SIG-M5 treated with dmso at 0.1 percent for 504 hours (cell line): ENCODE data around the gene CMTM1.
"Not testable (repeated sequence)": the region's sequence is repeated elsewhere in the genome, so short reads cannot be mapped to it uniquely, and the experiment has no call there.

ENCODE experiments used
- DNase-seq: peaks from one replicate; lab custom pipeline; 2025; ENCODE audit not compliant: unreplicated experiment; lab: John Stamatoyannopoulos, UW

The CMTM1 gene

DNA sequence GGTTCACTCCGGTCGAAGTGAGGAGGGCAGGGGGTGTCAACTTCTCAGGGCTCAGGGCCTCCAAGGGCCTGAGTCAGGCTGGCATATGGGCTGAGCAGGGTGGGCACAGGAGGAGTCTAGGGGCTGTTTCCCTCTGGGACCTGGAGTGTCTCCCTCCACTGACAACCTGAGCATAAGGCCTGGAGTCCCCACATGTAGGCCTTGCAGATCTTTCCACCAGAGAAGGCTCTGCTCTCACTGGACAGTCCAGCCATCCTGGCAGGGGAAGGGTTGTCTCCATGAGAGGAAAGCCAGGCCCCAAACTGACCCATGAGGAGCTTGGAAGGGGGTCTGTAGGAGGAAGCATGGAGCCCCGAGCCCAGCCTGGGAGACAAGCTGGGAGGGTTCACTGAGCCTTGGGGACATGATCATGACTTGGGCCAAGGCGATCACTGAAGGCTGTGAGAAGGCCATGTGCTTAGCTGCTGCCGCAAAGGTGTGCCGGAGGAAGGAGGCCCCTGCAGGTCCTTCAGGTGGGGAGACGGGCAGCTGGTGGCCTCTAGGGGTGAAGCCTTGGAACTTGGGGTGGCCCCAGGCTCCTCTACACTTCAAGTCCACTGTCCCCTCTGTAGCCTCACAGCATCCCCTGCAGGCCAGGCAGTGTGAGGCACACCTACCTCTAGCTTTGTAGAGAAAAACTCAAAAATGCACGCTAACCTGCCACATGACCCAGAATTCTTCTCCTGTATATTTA lies 22.9 kb downstream of the CMTM1 start:
- DNase-seq: no peak

DNA sequence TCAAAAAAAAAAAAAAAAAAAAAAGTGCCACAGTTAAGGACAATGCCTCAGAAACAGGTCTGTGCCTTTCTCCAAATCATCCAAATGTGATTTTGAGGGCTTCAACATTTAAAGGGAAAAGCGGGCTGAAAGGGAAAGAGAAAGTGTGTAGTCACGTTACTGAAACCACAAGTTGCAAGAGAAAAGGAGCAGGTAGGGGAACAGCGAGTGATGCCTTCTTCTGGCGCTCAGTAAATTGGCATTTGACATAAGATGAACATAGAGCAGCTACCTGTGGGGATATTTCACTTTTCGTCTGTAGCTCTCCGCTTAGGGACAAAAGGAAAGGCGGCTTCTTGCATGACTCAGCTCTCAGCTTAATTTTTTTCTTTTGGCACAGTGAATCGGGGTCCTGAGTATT lies 24.1 kb downstream of the CMTM1 start:
- no peak for DNase-seq

DNA sequence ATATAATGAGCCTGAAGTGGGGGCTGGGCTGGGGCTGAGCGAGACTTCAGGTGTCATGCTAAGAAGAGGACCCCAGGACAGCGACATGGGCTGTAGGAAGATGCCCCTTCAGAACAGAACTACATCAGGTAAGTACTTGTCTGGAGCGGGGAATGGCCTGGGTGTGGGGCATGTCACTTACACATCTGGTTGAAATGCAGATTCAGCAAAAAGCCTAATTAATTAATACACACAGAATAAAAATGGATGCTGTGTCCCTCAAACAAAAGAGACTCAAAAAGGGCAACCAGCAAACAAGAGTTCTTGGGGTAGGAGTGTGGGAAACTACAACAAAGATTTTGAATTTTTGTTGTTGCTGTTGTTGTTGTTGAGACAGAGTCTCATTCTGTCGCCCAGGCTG lies 24.8 kb downstream of the CMTM1 start:
- no peak for DNase-seq

DNA sequence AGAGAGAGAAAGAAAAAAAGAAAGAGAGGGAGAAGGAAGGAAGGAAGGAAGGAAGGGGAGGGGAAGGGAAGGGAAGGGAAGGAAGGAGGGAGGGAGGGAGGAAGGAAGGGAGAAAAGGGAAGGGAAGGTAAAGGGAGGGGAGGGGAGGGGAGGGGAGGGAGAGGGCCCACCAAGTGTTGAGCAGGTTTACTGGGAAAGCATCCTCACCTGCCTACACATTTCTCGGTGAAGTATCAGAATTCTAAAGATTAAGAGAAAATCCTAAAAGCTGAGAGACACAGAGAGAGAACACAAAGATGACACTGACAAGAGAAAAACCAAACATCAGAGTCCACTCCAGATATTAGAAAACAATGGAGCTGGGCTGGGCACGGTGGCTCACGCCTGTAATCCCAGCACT lies 26.0 kb downstream of the CMTM1 start:
- no peak for DNase-seq

DNA sequence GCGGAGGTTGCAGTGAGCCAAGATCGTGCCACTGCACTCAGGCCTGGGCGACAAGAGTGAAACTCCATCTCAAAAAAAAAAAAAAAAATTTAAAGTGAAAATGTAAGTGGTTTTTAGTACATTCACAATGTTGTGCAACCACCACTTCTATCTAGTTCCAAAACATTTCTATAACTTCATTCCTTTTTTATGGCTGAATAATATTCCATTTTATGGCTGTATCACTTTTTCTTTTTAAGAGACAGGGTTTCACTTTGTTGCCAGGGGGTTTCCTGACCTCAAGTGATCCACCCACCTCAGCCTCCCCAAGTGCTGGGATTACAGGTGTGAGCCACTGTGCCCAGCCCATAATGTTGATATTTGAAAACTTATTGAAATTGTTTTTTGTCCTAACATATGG lies 26.6 kb downstream of the CMTM1 start:
- no peak for DNase-seq

DNA sequence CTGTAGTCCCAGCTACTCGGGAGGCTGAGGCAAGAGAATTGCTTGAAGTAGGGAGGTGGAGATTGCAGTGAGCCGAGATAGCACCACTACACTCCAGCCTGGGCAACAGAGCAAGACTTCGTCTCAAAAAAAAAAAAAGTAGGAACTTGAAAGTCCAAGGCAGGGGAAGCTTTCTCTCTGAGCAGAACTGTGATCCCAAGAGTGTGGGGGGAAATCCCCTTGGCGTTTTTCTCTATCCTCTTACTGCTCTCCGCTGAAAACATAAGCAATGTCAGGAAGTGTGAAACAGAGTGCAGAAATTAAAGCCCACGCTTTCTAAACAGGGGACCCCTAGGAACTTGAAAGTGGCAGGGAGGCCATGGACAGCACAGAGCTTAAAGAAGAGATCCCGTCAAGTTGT lies 28.5 kb downstream of the CMTM1 start:
- no peak for DNase-seq

DNA sequence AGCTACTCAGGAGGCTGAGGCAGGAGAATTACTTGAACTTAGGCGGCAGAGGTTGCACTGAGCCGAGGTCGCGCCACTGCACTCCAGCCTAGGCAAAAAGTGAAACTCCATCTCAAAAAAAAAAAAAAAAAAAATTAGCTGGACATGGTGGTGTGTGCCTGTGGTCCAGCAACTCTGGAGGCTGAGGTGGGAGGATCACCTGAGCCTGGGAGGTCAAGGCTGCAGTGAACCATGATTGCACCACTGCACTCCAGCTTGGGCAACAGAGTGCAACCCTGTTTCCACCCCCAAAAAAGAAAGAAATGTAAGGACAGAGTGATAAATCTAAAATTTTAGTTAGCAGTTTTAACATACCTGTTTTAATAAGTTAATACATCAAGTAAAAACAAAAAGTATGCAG lies 30.3 kb downstream of the CMTM1 start:
- DNase-seq: not testable (repeated sequence)

DNA sequence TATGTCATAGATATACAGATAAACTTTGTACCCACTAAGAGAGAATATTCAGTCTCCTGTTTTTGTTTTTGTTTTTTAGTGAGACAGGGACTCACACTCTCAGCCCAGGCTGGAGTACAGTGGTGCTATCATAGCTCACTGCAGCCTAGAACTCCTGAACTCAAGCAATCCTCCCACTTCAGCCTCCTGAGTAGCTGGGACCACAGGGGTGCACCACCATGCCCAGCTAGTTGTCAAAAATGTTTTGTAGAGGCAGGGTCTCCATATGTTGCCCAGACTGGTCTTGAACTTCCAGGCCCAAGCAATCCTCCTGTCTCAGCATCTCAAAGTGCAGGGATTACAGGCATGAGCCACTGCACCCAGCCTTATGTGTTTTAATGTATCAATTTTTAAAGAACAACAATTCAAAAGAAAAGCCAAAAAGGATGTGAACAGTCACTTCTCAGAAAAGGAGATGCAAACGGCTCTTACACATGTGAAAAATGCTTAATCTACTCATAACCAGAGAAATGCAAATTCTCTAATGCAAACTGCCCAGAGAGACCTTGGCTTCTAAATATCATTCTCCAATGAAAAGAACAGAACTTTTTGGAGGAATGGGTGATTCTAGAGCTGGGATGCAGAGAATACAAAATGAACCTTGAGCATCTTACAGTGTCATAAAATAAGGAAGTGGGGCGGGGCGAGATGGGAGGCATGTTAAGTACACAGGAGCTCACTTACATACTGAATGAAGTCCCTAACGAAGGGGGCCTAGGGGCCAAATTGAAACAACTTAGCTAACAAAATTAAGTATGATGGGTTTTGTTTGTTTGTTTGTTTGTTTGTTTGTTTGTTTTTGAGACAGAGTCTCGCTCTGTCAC lies 31.0 kb downstream of the CMTM1 start:
- DNase-seq: no peak

DNA sequence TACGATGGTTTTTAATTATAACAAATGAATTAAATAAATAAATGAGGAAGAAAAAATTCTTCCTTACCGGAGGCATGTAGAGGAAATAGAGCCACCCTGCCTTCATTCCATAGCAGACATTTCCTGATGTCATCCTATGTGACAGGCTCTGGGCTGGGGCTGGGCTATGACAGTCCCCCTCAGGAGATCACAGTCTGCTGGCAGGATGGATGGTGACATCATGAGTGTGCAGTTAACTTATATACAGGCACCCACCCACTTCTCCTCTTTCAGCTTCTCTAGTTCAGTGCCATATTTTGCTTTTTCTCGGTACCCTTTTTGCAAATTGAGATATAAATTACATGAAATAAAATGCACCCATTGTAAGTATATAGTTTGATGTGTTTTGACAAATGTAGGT lies 31.9 kb downstream of the CMTM1 start:
- DNase-seq: no peak

DNA sequence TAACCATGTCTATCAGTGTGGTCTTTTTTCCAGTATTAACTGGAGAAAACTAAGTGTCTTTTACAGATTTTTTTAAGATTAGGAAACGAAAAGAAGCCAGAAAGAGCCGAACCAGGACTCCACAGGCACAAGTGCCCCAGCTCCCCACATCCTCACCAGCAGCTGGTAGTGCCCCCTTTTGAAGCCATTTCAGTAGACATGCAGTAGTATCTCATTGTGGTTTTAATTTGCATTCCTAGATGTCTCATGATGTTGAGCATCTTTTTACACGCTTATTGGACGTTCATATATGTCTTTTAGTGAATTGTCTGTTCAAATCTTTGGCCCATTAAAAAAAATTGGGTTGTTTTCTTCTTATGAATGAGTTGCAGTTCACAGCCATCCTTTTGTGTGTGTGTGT lies 33.5 kb downstream of the CMTM1 start:
- DNase-seq: no peak

DNA sequence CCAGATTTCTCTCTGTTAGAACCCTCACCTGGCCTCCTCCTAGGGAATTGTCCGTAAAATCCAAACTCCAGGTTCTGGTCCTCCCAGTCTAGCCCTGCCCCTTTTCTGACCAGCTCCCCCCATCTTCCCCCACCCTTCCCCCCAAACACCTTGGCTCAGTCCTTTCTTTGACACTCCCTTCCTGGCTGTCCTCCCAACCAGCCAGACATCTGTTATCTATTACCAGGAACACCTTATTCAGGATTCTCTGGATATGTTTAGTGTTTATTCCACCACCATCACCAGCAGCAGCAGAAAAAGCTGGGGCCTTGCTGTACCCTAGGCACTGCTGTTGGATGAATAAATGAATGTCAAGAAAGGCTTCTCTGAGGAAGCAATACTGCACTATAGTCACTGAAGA lies 34.2 kb downstream of the CMTM1 start:
- DNase-seq: no peak

DNA sequence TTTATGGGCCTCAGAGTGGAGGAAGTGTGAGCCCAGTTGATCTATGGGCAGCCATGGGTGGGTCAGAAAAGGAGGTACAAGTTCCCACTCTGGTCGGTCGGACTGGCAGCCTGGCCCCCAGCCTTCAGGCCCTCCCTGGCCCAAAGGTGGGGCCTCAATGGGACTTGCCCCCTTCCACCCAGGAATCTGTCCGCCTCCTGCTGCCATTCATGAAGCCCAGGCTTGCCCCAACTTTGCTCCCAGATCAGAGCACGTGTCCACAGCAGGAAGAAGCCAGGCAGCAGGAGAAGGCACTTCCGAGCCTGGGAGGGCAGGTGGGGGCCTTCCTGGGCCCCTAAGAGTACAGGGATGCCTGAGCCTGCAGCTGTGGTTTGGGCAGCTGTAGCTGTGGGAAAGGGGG lies 35.2 kb downstream of the CMTM1 start:
- DNase-seq: no peak

DNA sequence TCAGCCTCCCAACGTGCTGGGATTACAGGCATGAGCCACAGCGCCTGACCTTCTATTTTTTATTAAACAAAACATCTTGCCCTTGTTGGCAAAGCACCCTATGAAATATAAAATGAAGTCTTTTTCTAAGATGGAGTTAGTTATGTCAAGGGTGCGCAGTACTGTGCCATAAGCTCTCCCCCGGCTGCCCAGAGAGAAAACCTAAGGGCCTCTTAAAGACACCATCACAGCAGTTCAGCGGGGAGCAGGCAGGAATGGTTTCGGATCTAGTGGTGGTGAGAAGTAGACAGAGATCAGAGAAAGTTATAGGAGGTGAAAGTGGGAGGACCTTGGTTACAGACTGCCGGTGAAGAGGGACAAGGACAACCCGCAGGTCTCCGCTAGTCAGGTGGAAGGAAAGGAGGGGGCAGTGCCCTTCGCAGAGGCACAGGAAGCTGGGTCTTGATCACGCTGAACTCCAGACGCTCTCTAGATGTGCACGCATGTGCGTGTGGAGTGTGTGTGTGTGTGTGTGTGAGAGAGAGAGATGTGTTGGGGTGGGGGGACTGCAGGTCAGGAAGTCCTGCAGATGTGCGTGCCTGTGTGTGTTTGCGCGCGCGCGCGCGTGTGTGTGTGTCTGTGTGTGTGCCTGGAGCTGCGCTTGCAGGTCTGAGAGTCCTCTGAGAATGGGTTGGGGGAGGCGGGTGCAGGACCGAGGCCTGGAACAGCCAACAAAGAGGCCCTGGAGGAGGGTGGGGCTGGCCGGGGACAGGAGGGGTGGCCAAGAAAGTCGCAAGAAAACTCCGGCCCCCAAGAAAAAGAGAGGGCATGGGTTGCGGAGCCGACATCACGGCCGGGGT lies 37.5 kb downstream of the CMTM1 start:
- DNase-seq: peak; percentile 39

DNA sequence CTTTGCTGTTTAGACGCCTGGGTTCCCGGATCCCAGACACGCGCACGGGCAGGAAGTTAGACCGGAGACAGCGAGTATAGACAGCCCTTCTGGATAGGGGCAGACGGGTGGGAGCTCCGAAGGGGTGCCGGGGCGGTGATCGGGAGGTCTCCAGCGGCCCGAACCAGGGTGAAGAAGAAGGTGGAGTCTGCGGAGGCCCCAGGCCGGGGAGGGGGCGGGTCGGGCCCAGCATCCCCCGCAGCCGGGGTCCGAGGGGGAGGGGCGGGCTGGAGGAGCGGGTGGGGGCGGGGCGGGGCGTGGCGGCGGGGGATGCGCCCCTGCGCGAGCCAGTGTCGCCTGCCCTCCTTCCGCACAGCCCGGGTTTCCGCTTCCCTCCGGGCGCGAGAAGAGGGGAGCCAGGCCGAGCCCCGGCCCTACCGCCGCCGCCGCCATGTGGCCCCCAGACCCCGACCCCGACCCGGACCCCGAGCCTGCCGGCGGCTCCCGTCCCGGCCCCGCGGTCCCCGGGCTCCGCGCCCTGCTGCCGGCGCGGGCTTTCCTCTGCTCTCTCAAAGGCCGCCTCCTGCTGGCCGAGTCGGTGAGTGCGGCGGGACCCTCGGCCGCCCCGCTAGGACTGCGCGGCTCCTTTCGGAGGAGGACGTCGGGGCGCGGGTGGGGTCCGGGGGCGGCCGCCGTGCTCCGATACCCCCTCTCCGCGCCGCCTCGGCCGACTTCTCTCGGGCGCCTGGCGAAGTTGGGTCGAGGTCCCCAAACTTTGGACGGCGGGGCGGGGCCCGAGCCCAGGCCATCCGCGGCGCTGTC lies 38.3 kb downstream of the CMTM1 start, which contains the start of gene CMTM3:
Gene CMTM3, plus strand, starts transcription at position 329 of the 801 bp plus-strand sequence. Its CDS starts 102 bp downstream, at position 431.
- peak; percentile 55 for DNase-seq

DNA sequence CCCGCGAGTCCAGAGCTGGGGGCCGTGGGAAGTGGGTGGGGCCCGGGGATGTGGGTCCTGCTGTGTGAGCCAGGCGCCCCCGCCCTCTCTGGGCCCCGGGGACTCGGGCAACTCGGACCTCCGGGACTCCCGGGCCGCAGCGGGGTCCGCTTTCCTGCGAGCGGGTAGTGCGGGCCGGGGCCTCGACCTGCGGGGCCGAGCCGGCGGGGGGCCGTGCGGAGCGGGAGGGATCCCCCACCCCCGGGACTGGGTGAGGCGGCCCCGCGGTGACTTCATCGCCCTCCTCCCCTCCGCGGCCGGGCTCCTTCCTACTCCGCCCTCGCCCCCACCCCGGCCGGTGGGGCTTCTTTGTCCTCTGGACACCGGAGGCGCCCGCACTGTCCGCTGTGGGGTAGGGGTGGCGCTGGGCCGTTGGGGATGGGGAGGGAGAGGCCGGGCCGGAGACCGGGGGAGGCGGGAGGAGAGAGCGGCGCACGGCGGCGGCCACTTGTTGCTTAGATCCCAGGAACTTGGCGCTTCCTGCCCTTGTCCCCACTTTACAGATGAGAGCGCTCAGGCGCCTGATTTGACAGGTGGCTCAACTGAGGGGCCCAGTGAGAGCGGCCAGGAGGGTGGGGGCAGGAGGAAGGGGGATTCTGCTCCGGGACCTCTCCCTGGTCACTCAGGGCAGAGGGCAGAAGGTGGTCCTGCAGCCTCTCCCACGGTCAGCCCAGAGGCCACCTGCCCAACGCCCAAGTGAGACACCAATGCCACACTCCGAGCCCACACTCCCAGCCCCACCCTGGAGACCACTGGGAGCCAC lies 39.1 kb downstream of the CMTM1 start:
- no peak for DNase-seq

DNA sequence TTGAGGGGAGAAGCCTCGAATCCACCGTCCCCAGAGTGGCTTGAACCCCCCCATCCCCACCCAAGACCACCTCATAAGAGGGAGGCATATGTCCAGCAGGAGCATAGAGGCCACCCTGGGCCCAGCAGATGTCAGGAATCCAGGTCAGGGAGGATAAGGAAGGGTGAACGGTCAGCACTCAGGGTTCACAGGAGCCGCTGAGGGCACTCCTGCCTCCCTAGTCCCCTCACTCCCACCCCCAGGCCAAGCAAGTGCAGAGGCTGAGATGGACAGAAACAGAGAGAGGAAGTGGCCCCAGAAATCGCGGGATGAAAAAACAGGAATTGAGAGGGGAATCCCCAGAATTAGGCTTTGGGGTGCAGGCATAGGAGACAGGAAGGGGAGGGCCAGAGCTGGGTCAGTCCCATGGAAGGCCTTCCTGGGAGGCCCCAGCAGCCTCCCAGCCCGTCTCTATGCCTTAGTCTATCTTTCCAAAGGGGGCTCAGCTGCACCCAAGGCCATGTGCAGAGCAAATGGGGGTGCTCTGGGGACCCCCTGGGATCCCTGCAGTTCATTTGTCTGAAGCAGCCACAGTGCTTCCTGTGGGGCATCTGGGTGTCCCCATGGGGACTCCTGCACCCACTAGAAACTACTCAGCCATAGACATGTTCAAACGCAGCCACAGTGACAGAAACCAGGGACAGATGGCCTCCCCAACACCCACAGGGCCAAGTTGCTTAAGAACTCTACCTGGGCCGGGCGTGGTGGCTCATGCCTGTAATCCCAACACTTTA lies 39.9 kb downstream of the CMTM1 start:
- DNase-seq: peak; percentile 23

DNA sequence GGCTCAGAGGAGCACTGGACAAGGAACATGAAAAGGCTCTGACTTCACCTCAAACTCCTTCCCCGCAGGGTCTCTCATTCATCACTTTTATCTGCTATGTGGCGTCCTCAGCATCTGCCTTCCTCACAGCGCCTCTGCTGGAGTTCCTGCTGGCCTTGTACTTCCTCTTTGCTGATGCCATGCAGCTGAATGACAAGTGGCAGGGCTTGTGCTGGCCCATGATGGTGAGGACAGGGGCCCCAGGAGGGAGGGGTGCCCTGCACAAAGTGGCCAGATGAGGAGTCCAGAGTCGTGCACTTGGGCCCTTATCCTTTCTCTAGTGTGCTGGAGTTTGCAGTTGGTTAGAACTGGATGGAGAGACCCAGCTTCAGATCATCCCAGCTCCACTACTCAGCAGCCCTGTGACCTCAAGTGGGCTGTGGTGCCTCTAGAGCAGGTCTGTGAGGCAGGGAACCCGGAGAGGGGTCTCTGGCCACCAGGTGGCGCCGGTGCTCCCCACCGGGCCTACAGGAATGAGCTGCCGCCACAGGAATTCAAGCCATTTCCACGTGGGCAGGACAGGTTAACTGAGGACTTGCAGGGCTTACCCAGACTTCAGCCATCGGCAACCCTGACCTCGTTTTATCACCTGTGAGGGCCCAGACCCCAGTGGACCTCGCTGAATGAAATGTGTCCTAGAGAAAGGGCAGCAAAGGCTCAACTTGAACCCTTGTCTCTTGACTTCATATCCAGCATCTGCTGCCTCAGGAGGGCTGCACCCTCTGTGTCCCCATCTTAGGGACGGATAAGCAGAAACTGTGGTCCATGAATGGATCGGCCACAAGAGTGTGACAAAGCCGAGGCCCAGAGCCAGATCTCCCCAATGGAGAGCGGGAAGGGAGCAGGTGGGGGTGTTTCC lies 42.3 kb downstream of the CMTM1 start:
- DNase-seq: peak; percentile 77

DNA sequence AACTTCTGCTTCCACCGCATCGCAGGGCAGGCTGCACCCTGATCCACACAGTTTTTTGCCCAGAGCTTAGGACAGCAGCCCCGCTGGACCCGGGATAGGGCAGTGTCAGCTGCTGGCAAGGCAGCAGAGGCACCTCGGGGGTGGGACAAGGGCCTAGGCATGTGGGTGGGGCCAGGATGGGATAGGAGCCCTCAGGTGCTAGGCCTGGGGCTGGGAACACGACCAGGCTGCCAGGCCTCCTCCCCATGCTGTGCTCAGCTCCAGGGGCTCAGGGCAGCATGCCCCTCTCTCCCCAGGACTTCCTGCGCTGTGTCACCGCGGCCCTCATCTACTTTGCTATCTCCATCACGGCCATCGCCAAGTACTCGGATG lies 42.9 kb downstream of the CMTM1 start:
- no peak for DNase-seq
